DOHH2 (cell line): ENCODE measurements around the gene TAF4.

Source experiments
- CTCF ChIP-seq: fragments of 200-600 bp; sonication (generic); IDR thresholded peaks from one replicate; pipeline ENCODE4 v1.5.1; 2014; ENCODE audit warnings: antibody characterized with exemption, mild to moderate bottlenecking, low read depth, low read length; ENCODE audit not compliant: poor library complexity, severe bottlenecking
- EZH2phosphoT487 ChIP-seq: fragments of 200-600 bp; sonication (generic); IDR thresholded peaks from 2 replicates; pipeline ENCODE4 v1.6.1; 2017; ENCODE audit warnings: borderline replicate concordance, mild to moderate bottlenecking, antibody characterized with exemption, low read length, moderate library complexity, mixed read lengths

DNA sequence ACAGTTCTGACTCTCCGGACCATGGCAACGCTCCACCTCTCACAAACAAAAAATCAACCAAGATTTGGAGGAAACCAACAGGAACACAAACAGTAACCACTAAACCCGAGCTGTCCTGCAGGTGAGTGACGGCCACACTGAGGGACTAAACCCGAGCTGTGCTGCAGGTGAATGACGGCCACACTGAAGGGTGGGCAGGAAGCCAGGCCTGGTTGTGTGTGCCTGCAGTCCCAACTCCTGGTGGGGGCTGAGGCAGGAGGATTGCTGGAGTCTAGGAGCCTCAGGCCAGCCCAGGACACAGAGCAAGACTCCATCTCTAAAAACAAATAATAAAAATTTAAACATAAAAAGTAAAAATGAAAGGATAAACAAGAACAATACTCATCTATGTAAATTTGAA lies 80.6 kb downstream of the TAF4 start:
- TF ChIP-seq CTCF, result no peak
- no peak for TF ChIP-seq EZH2phosphoT487
